NCI-H2196 (cell line): ENCODE results near the gene HS3ST5.
"Not testable (repeated sequence)": the region's sequence is repeated elsewhere in the genome, so short reads cannot be mapped to it uniquely, and the experiment has no call there.

Source experiments
- DNase-seq: peaks from one replicate; lab custom pipeline; 2025; ENCODE audit not compliant: unreplicated experiment; lab: John Stamatoyannopoulos, UW

HS3ST5 gene

DNA sequence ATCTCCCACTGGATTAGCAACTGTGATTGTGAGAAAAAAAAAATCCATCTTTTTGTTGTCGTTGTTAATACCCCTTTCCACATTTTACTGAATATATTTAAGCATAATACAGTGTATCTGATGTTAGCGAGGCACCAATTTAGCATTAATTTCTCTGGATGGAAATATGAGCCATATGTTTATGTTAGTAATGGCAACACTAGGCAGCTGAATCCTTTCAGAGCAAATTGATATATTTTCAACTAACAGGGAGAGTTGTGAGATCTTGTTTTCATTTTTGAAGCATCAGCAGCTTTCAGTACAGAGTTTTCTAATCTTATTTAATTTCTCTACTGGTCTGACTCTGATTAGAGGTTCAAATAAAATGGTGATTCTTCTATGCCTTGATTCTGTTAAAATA, 287.1 kb downstream of the HS3ST5 start:
- DNase-seq: no peak

DNA sequence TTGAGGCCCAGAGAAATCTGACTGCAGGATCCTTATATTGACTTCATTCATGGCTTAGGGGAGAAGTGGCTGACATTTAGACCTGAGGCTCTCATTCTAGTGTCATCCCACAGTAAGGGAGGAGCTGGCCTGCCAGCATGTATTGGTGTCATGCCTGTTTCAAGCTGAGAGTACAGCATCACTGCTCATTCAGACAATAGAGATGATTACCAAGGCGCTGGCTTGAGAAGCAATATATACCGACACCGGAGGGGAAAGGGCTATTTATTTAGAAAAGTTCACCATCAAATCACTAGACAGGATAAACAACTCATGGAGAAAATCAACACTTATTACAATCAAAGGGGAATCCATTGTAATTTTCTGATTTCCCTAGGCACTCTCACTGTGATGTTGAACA, 287.5 kb downstream of the HS3ST5 start:
- no peak for DNase-seq

DNA sequence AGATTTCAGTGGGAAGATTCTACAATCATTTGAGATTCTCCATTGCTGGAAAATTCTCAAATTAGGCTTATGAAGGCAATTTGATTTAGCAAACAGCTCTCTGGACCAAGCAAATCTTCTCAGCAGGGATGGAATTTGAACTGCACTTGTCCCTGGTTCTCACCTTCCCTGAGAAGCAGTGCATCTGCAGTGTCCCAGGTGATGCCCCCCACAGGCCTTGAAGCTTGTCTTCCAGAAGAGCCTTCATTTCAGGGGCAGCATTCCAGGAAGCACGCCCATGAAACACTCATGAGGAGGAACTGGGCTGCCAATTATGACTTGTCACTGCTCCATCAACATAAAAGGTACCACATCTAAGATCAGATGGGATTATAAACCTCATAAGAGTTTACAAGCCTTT, 289.0 kb downstream of the HS3ST5 start:
- DNase-seq: no peak

DNA sequence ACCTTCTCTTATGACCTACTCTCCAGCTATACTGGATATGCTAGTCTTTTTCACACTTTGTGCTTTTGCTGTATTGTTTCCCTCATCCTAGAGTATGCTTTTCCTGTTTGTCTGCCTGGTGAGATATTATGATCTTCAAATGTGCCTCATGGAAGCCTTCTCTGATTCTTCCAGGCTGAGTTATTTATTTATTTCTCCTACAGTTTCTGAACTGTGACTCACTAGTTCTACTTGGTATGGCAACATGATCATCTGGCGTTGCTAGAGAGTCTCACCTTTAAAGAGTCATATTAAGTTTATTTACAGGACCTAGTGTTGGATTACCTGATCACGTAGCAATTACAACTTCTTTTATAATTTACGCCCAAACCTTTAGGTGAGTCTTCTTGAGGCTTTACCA, 290.7 kb downstream of the HS3ST5 start:
- DNase-seq: no peak

DNA sequence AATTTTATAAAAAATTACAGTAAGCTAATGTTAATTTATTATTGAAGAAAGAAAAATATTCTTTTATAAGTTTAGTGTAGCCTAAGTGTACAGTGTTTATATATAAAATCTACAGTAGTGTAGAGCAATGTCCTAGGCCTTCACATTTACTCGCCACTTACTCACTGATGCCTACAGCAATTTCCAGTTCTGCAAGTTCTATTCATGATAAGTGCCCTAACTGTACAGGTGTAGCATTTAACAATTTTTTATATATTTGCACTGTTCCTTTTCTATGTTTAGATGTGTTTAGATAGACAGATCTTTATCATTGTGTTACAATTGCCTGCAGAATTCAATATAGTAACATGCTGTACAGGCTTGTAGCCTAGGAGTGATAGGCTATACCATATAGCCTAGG, 291.8 kb downstream of the HS3ST5 start:
- DNase-seq: peak; percentile 8

DNA sequence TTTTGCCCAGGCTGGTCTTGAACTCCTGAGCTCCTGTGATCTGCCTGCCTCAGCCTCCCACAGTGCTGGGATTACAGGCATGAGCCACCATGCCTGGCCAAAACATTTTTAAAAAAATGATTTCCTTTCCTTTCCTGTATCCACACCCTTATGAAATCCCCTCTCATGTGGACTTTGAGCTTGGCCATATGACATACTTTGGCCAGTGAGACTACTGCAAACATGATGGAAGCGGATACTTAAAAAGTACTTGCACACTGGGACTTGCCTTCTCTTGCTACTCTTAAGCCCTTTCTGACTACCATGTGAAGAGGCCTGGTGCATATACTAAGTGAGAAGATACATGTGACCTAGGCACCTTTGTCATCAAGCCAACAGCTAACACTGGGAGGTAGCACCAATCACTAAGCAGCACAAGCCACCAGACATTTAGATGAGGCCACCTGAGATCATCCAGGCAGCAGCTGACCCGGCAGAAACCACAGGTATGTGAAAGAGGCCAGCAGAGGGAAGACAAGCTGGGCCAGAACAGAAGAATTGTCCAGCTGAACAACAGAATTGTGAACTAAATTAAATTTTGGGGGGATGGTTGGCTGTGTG, 293.4 kb downstream of the HS3ST5 start:
- peak; percentile 53 for DNase-seq

DNA sequence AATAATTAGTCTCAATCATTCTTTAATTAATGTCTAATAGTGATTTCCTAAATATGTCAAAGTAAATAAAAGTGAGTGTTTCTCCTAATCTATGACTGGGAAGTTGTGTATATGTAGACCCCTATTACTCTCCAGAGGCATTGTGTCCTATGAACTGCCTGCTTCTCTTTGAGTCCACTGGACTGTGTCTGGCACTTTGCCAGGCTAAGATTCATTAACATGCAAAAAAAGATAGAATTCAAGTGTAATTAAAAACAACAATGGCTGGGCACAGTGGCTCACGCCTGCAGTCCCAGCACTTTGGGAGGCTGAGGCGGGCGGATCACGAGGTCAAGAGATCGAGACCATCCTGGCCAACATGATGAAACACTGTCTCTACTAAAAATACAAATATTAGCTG, 298.3 kb downstream of the HS3ST5 start:
- DNase-seq: not testable (repeated sequence)

DNA sequence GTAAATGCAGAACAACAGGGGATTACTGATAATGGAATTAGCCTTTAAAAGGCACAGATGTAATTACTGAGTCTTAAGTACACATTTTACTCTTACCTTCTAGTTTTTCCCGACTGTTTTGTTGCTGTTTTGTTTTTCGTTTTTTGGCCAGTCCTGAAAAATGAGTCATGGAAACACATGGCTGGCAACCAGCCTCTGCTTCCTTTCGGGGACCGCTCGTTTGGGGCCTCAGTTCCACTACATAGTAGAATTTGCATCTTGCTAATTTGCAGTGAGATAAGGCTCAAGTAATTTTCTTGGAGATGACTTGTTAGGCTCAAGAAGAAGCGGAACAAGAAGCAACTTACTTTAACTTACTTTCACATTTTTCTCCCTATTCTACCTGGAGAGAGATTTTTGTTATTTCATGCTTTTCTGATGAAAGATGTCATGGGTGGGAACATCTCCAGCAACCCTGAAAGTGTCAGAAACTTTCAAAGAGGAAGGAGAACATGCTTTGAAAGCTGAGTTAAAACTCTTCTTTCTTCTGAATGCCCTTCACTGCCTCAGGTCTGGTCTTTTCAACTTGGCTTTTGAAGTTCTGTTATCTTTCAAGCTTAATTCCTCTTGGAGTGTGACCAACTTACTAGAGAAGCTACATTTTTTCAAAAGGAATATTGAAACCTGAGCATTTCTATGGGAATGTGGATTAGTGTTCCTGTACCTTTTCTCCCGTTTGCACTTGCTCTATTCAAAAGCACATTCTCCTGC, 300.4 kb downstream of the HS3ST5 start:
- no peak for DNase-seq

DNA sequence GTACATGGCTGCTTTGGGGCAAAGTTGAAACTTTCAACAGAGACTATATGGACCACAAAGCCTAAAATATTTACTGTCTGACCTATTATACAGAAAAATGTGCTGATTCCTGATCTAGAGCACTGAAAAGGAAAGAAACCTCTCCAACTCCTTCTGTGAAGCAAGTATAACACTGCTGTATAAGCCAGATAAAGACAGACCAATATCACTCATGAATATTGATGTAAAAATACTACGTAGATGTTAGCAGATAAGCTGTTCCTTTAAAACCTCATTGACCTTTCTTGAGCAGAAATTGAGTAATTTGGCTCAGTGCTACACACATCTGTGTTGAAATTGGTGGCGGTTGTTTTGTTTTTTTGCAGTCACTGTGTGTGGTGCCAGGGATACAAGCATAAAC, 302.0 kb downstream of the HS3ST5 start:
- DNase-seq: no peak

DNA sequence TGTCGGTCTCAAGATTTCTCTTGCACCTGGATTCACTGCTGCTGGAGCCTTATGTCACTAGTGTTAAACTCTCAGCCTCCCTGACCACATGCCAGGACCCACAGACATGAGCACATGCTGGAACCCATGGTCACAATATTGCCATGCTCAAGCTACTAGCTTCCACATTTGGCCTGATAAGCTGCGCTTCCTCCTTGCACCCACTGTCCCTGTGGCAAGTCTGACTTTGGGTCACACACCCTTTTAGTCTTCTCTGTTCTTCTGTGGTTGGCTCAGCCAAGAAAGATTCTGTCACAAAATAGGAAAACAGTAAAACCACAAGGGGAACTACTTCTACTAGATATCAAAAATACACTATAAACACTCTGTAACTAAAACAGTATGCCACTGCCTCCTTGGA, 303.0 kb downstream of the HS3ST5 start:
- DNase-seq: no peak

DNA sequence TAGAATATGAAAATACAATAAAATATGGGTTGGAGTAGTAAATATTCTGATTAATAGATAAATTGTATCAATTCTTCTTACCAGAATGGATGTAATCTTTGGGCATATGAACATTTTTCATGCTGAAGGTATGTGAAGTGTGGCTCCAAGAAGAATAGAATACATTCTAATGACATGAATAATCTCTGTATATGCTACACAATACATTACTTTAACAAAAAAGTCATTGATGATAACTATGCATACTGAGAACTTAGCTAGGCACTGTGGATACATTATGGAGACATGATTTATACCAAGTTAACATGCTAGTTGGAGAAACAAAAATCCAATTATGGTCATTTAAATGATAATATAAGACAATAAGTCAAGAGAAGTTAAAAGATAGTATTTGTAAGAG, 309.2 kb downstream of the HS3ST5 start:
- no peak for DNase-seq

DNA sequence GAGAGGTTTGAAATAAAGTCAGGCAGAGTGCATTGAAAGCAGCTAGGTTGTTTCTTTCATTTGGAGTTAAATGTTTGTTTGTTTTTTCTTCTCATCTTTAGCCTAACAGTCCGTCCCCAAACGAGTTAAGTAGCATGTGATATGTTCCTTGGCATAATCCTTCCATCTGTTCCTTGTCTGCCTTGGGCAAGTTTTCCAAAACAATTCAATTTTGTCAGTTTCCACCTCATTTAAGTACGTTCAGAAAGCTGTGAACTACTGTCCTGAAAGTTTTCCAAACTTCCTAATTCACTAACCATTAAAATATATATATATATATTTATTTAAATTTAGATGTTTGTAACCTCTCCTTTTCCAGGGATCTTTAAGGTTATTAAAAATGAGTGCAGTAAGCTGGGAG, 310.1 kb downstream of the HS3ST5 start:
- DNase-seq: no peak

DNA sequence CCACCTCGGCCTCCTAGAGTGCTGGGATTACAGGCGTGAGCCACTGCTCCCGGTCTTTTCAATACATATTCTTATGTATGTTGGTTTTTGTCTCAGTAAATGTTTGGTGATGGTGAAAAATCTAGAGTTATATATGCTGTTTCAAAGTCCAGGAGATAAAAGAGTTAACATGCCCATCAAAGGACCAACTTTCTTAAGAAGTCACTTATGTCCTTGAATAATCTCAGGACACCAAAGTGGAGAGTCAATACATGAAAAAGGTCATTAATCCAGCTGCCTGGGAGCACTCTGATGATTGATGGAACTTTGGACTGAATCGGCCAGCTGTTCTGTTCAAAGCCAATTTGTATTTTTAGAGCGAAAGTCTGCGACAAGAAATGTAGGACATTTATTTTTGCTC, 312.1 kb downstream of the HS3ST5 start:
- no peak for DNase-seq

DNA sequence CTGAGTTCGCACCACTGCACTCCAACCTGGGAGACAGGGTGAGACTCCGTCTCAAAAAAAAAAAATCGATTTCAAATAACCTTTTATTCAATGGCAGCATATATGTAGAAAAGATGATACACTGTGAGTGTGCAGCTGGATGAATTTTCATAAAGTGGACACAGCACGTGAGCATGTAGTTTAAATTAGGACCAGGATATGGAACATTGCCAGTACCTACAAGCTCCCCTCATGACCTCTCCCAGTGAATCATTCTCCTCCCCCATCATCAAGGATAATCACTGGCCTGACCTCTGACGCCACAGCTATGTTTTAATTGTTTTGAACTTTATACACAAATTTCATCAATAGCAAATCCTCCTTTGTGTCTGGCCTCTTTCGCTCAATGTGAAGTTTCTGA, 318.1 kb downstream of the HS3ST5 start:
- no peak for DNase-seq

DNA sequence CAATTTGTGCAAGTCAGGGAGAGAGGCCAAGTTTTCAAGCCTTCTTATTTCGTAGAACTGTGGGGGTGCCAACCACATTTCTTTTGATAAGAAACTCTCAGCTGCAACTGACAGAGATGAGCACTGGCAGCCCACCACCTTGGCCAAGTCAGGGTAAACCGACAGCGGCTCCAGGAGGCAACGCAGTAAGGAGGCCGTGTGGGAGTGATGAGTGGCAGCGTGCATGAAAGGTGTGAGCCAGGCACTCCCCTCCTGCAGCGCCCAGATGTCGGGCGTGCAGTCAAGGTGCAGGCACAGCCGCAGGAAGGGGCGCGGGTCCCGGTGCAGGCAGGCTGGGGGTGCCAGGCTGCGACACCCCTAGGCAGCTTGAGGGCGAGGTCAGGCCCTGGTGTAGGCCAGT, 322.6 kb downstream of the HS3ST5 start:
- no peak for DNase-seq

DNA sequence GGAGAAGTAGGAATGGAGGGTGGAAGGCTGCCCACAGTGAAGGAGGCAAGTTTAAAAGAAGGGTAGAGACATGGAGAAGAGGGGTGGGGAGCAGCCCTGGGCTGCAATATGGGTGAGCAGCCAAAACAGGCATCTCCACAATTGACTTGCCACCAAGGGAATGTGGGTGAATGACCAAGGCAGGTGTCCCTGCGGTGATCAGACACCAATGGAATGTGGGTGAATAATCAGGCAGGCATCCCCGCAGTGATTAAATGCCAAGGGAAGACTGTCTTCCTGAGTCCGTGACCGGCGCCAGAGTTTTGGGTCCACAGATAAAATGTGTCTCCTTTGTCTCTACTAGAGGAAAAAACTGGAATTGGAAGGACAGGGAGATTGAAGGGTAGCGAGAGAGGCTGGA, 325.7 kb downstream of the HS3ST5 start:
- not testable (repeated sequence) for DNase-seq

DNA sequence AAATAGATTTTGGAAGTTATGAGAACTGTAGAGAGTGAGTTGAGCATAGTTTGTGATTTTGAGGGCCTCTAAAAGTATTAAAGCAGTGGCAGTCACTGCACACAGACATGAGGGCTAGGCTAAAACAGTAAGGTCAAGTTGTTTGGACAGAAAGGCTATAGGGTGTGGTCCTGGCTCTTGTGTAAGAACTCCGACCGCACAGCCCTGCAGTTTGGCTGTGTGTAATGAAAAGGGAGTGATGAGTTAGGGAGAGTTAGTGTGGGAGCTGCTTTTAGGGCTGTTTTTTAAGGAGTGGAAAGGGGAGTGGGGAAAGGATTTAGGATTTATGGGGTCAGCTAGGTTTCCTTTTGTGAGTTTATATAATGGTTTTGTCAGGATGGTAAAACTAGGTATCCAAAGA, 328.7 kb downstream of the HS3ST5 start:
- DNase-seq: not testable (repeated sequence)

DNA sequence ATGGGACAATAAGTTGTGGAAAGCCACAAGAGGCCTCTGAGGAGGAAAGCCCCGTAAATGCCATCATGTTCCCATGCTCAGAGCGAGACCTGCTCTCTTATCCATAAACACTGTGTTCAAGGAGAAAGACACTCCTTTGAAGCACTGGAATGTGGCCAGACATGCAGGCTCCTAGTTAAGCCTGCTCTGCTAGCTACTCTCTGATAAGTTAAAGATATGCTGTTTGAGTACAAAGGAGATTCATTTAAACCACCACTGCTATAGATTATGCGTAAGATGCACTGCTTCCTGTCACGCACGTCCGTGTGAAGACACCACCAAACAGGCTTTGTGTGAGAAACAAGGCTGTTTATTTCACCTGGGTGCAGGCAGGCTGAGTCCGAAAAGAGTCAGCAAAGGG, 331.3 kb downstream of the HS3ST5 start:
- DNase-seq: not testable (repeated sequence)

DNA sequence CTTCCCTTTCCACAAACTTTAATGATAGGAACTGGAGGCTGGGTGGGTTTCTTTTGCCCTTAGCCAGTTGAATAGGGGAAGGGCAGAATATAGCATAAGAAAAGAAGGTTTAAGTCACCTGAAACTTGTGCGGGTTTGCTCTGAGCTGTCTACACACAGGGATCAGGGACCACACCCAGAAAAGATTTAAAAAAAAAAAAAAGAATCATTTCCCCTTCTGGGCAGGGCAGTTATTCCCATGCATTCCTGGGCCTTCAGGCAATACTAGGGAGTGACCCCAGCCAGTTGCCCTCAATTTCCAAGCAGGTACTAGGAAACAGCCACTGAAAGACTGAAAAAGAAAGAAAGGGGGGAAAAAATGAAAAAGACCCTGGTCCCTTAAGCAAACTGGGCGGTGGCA, 332.3 kb downstream of the HS3ST5 start:
- DNase-seq: no peak

DNA sequence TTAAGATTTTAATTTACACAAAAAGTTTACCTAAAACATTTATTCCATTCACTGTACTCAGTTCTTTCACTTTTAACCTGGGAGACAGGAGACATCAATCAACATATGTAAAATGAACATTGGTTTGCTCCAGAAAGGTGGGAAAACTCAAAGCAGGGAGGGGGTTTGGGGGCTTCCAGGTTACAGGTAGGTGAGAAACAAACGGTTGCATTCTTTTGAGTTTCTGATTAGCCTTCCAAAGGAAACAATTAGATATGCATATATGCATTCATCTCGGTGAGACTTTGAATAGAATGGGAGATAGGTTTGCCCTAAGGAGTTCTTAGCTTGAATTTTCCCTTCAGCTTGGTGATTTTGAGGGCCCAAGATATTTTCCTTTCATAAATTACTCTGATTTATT, 333.6 kb downstream of the HS3ST5 start:
- no peak for DNase-seq

DNA sequence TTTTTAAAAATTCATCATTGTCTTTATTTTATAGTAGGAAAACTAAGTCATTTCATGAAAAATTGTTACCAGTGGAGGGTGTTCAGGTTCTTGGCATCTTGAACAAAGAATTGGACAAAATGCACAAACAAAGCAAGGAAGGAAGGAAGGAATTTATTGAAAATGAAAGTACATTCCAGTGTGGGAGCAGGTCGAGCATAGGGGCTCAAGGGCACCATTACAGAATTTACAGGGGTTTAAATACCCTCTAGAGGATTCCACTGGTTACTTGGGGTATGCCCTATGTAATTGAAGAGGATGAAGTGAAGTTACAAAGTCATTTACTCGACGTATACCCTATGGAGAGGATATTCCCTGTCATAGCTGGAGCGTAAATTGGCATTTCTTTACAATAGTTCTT, 334.5 kb downstream of the HS3ST5 start:
- no peak for DNase-seq

DNA sequence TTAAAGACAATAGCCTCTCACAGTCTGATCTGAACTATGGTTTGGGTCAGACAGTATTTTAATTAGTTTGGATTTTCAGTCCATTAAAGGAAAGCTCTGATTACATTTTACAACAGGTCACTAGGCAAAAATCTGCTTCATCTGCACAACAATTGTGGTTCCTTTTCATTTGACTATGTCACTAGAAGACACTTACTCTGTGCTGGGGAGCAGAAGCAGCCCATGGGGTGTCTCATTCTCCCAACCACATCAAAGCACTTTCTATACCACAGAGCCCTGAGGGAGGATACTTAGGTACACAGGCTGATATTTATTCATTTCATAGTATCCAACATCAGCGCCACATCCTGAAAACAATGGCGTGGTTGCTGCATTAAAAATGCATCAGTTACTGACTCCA, 335.3 kb downstream of the HS3ST5 start:
- no peak for DNase-seq
